ENCODE measurements around the gene KCTD11. TPM values are rescaled to one million over a fixed set of nuclear protein-coding genes. Genes with fewer than 3 reads are reported as not detected.

Gene KCTD11
- total and polyA plus RNA-seq, 2 of the 13 experiments (the other 11 are each of a cell fraction or from before 2014, with no cell fraction given), result 1.6 to 2.6 TPM

- TF ChIP-seq FOXP4 (CRISPR knock-in tag; IDR thresholded peaks at IDR 0.05) (peak; percentile 24; the same call in 1 of the 2 replicates), REXO4 (CRISPR knock-in tag; IDR thresholded peaks at IDR 0.05; ENCODE audit: borderline replicate concordance) (no peak), ZSCAN20 (CRISPR knock-in tag; IDR thresholded peaks at IDR 0.05; ENCODE audit: borderline replicate concordance) (0 out of 2 replicates have a peak, but pooled peaks have one; percentile 27), REL (CRISPR knock-in tag; conservative IDR thresholded peaks at IDR 0.05) (no peak), ELF1 (CRISPR knock-in tag; IDR thresholded peaks at IDR 0.05) (peak; percentile 75), EHMT2 (IDR thresholded peaks at IDR 0.05; ENCODE audit: borderline replicate concordance, low read depth, low read length) (no peak), IRF2 (CRISPR knock-in tag; IDR thresholded peaks at IDR 0.05) (0 out of 2 replicates have a peak, but pooled peaks have one; percentile 9), ZNF317 (CRISPR knock-in tag; IDR thresholded peaks at IDR 0.05) (peak; percentile 37; the same call in 1 of the 2 replicates), POLR2G (IDR thresholded peaks at IDR 0.05; ENCODE audit: low read depth, low read length) (peak; percentile 77), ZNF160 (CRISPR knock-in tag; IDR thresholded peaks at IDR 0.05) (no peak), ZNF747 (CRISPR knock-in tag; IDR thresholded peaks at IDR 0.05; ENCODE audit: borderline replicate concordance) (no peak), YEATS4 (CRISPR knock-in tag; IDR thresholded peaks at IDR 0.05; ENCODE audit: borderline replicate concordance) (0 out of 2 replicates have a peak, but pooled peaks have one; percentile 27), ZNF562 (CRISPR knock-in tag; IDR thresholded peaks at IDR 0.05; ENCODE audit: borderline replicate concordance) (no peak), ZNF530 (CRISPR knock-in tag; IDR thresholded peaks at IDR 0.05; ENCODE audit: low read depth) (0 out of 2 replicates have a peak, but pooled peaks have one; percentile 39), ZNF746 (CRISPR knock-in tag; IDR thresholded peaks at IDR 0.05) (0 out of 2 replicates have a peak, but pooled peaks have one; percentile 49), RXRB (CRISPR knock-in tag; IDR thresholded peaks at IDR 0.05; ENCODE audit: borderline replicate concordance) (peak; percentile 21; the same call in 1 of the 2 replicates), SP2 (CRISPR knock-in tag; IDR thresholded peaks at IDR 0.05) (no peak), PITX1 (CRISPR knock-in tag; IDR thresholded peaks at IDR 0.05) (peak; percentile 48; the same call in 1 of the 2 replicates)
- TF ChIP-seq, protein P1, sequence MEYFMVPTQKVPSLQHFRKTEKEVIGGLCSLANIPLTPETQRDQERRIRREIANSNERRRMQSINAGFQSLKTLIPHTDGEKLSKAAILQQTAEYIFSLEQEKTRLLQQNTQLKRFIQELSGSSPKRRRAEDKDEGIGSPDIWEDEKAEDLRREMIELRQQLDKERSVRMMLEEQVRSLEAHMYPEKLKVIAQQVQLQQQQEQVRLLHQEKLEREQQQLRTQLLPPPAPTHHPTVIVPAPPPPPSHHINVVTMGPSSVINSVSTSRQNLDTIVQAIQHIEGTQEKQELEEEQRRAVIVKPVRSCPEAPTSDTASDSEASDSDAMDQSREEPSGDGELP (IDR thresholded peaks at IDR 0.05; ENCODE audit: borderline replicate concordance, low read depth), result peak; percentile 23; the same call in 1 of the 2 replicates
- TF ChIP-seq, protein P2, sequence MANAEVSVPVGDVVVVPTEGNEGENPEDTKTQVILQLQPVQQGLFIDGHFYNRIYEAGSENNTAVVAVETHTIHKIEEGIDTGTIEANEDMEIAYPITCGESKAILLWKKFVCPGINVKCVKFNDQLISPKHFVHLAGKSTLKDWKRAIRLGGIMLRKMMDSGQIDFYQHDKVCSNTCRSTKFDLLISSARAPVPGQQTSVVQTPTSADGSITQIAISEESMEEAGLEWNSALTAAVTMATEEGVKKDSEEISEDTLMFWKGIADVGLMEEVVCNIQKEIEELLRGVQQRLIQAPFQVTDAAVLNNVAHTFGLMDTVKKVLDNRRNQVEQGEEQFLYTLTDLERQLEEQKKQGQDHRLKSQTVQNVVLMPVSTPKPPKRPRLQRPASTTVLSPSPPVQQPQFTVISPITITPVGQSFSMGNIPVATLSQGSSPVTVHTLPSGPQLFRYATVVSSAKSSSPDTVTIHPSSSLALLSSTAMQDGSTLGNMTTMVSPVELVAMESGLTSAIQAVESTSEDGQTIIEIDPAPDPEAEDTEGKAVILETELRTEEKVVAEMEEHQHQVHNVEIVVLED (CRISPR knock-in tag; IDR thresholded peaks at IDR 0.05; ENCODE audit: borderline replicate concordance), result no peak
- TF ChIP-seq, protein P3, sequence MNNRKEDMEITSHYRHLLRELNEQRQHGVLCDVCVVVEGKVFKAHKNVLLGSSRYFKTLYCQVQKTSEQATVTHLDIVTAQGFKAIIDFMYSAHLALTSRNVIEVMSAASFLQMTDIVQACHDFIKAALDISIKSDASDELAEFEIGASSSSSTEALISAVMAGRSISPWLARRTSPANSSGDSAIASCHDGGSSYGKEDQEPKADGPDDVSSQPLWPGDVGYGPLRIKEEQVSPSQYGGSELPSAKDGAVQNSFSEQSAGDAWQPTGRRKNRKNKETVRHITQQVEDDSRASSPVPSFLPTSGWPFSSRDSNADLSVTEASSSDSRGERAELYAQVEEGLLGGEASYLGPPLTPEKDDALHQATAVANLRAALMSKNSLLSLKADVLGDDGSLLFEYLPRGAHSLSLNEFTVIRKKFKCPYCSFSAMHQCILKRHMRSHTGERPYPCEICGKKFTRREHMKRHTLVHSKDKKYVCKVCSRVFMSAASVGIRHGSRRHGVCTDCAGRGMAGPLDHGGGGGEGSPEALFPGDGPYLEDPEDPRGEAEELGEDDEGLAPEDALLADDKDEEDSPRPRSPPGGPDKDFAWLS (CRISPR knock-in tag; IDR thresholded peaks at IDR 0.05; ENCODE audit: borderline replicate concordance), result no peak
These were observed 29.1 kb downstream of the KCTD11 start, which contains the start of gene TNK1 (continued) for GRCh38 chr17:7380855-7381683.
